Stromal cell of bone marrow (primary cell): Measurements from ENCODE around the gene KRTAP12-4.
"Not testable (repeated sequence)": the region's sequence is repeated elsewhere in the genome, so short reads cannot be mapped to it uniquely, and the experiment has no call there.

Source experiments
- DNase-seq: peaks from one replicate; pipeline ENCODE4 v3.0.0-alpha.2; 2012; ENCODE audit warnings: low read depth

The KRTAP12-4 gene

GRCh38 chr21:44632067-44632466 is 22.4 kb downstream of the KRTAP12-4 start:
- DNase-seq, result no peak

- DNase-seq, result no peak
These were observed 24.0 kb downstream of the KRTAP12-4 start for GRCh38 chr21:44630440-44630839.

- no peak for DNase-seq
These were observed 25.6 kb downstream of the KRTAP12-4 start for GRCh38 chr21:44628707-44629391.

GRCh38 chr21:44627831-44628233 is 26.6 kb downstream of the KRTAP12-4 start:
- not testable (repeated sequence) for DNase-seq

GRCh38 chr21:44627181-44627822 is 27.2 kb downstream of the KRTAP12-4 start:
- not testable (repeated sequence) for DNase-seq

- no peak for DNase-seq
These were observed 27.8 kb downstream of the KRTAP12-4 start, which contains the start of gene KRTAP10-9 for GRCh38 chr21:44626673-44627143. KRTAP10-9 (plus strand) TSS chr21:44627093; CDS start chr21:44627172, 79 bp downstream.

- no peak for DNase-seq
These were observed 28.2 kb downstream of the KRTAP12-4 start for GRCh38 chr21:44626262-44626661.

- no peak for DNase-seq
These were observed 28.7 kb downstream of the KRTAP12-4 start for GRCh38 chr21:44625756-44626155.

- no peak for DNase-seq
These were observed 30.9 kb downstream of the KRTAP12-4 start for GRCh38 chr21:44623575-44623974.

GRCh38 chr21:44619886-44620285 is 34.6 kb downstream of the KRTAP12-4 start:
- no peak for DNase-seq

- DNase-seq, result no peak
These were observed 35.5 kb downstream of the KRTAP12-4 start for GRCh38 chr21:44618909-44619308.

GRCh38 chr21:44618504-44618903 is 36.0 kb downstream of the KRTAP12-4 start:
- DNase-seq, result no peak

- no peak for DNase-seq
These were observed 37.4 kb downstream of the KRTAP12-4 start for GRCh38 chr21:44617071-44617501.

- no peak for DNase-seq
These were observed 37.9 kb downstream of the KRTAP12-4 start for GRCh38 chr21:44616591-44616926.

- no peak for DNase-seq
These were observed 38.4 kb downstream of the KRTAP12-4 start for GRCh38 chr21:44615911-44616590.

- DNase-seq, result no peak
These were observed 39.0 kb downstream of the KRTAP12-4 start for GRCh38 chr21:44615466-44615865.

GRCh38 chr21:44614961-44615391 is 39.5 kb downstream of the KRTAP12-4 start:
- no peak for DNase-seq

GRCh38 chr21:44614161-44614631 is 40.3 kb downstream of the KRTAP12-4 start:
- no peak for DNase-seq

- no peak for DNase-seq
These were observed 40.9 kb downstream of the KRTAP12-4 start for GRCh38 chr21:44613386-44614155.

GRCh38 chr21:44612669-44613229 is 41.7 kb downstream of the KRTAP12-4 start:
- DNase-seq, result no peak

- DNase-seq, result no peak
These were observed 42.4 kb downstream of the KRTAP12-4 start, which contains the start of gene KRTAP10-8 for GRCh38 chr21:44612029-44612486. KRTAP10-8 (plus strand) TSS chr21:44612079; CDS start chr21:44612101, 22 bp downstream.
